Embryonic facial prominence (tissue), 1 donor: Measurements from ENCODE around the gene MBIP.

Experiments used
- DNase-seq: peaks from one replicate; pipeline ENCODE4 v3.0.0-alpha.2; 2016; ENCODE audit errors: extremely low spot score

Gene MBIP

DNA sequence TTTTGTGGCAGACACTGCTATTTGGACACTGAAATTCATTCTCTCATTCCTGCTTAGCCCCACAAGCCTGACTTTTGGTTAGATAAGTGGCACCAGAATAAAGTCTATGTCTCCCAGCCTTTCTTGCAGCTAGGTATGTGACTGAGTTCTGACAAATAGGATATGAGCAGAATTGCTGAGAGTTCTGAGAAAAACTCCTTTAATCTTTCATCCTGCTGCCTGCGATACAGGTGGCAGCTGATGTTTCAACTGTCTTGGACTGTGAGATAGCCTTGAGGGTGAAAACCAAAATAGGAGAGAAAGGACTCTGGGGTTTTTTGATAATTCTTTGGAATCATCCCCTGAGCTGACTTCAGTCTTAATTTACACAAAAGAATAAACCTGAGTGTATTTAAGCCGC lies 55.8 kb downstream of the MBIP start:
- no peak for DNase-seq

DNA sequence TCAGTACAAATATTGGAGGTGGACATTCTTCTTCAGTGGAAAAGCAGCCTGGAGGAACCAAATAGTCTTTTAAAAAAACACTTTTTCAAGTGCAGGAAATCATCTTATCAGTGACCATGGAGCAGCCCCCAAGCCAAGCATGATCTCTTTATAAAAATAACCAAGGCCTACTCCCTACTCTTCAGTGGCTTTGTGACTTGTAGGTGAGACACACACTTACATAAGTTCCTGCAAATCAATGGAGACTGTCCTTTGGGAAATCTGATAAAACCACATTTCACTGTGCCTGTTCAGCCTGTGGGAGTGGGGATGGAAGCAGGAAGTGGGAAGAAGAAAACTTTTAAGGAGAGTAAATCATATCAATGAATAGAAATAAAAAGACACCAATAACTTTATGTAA lies 56.3 kb downstream of the MBIP start:
- DNase-seq: no peak

DNA sequence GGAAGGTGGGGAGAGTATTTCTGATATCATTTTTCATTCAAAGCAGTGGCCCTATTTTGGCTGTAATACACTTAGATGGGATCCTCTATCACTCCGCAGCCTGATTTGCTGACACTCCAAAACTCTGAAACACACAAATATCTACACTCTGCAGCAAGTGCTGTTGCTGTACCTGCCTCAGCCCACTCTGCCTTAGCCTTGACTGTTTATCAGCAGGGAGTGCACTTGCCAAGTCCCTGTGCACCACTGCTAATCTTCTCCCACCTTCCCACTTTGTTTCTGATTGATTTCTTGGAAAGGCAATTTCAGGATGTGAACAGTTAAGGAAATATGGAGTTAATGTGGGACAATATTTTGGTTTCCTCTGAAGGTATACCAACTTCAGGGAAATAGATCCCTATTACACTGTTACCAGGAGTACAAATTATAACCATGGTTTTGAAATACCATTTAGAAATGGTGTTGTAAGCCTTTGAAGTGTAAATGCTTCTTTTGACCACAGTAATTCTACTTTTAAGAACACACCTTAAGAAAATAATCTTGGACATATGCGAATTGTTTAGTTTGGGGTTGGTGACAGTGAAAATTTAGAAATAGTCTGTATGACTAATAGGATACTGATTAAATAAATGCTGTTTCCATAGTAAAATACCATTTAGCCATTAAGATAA lies 59.3 kb downstream of the MBIP start:
- no peak for DNase-seq

DNA sequence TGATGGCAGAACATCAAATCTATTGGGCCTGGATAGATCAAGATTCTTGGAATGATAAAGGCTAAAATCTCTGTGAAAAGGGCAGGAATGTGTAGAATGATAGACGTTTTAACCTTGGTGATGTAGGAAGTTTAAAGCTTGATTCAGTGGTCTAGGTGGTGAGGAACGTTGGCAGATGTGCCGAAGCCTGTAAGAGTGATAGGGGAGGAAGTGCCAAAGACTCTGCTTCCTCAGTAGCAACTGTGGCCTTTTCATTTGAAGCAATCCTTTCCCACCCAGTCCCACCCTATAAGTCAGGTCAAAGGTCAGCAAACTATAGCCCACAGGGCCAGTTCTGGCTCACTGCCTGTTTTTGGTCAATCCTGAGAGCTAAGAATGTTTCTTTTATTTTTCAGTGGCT lies 62.2 kb downstream of the MBIP start:
- DNase-seq: no peak

DNA sequence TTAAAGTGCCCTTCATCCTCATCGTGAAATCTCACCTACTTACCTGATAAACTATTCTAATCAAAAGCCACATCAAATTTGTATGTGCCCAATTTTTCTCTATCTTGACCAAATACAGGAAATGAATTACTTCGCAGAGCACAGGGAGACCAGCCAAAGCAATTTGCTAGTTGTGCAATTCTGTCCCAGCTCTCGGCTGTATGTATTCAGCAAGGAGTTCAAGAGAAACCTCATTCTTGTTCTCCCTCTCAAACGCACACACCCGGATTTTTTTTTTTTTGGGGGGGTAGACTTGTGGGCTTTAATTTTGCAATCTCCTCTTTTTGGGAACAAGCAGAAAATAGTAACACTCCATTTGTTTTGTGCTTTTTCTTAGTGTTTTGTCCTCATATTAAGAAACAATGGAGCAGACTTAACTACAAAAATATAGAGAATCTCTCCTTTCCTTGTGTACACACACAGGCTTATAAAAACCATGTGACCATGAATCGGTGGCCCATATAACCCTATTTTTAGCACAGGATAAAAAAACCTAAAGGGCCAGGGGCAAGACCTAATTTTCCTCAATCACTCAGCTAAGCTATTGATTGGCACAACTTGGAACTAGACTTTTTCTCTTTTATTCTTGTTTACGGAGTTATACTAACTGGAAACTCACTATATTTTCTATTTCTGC lies 64.2 kb downstream of the MBIP start:
- no peak for DNase-seq

DNA sequence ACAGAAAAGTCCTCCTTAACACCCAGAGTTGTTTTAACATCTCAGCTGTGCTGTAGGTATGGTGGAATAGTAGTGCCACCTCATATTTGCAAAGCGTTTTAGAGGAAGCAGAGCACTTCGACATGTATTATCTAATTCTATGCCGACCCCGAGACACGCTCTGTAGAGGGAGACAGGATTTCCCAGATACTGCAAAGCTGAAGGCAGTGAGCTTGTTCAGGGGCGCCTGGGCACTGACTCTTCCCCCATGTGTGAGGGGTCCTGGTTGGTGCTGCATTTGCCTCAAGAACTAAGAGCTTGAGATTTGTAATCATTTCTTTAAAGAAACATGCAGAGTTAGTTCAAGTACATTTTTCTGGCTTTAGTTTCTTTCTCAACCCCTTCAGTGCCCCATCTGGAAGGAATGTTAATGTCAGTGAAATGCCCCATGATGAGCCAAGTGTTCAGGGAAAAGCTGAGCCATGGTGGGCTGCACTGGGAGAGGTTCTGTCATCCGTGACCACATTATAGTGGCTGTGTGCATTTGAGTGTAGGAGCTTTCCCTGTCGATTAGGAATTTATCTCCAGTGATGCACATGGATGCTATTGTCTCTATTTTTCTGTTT lies 66.3 kb downstream of the MBIP start:
- no peak for DNase-seq
